DND-41 (cell line): ENCODE results near the gene BICRAL.

Experiments used
- ATAC-seq: fragments of 200-7000 bp; cut with Tn5 transposase; 3 replicates; pipeline ENCODE4 v1.9.1; 2021; ENCODE audit warnings: low read depth; ENCODE audit not compliant: insufficient read depth
- DNase-seq: peaks from one replicate; pipeline ENCODE4 v3.0.0-alpha.2; 2020
- H2AFZ ChIP-seq: 2 replicates; pipeline ENCODE4 v1.6.0; 2012; ENCODE audit warnings: low read depth, low read length
- H3K27ac ChIP-seq: 2 replicates; pipeline ENCODE4 v1.5.1; 2012; ENCODE audit warnings: low read length, inconsistent platforms
- H3K27me3 ChIP-seq: fragments of 200-600 bp; sonication (generic); 2 replicates; pipeline ENCODE4 v1.6.0; 2012; ENCODE audit warnings: low read length, mild to moderate bottlenecking, inconsistent platforms; ENCODE audit not compliant: insufficient read depth, poor library complexity
- H3K36me3 ChIP-seq: 2 replicates; pipeline ENCODE4 v1.5.1; 2012; ENCODE audit warnings: low read length, inconsistent platforms; ENCODE audit not compliant: insufficient read depth
- H3K4me1 ChIP-seq: 2 replicates; pipeline ENCODE4 v1.5.1; 2012; ENCODE audit warnings: mild to moderate bottlenecking, low read length; ENCODE audit not compliant: insufficient read depth
- H3K4me2 ChIP-seq: 2 replicates; pipeline ENCODE4 v1.6.0; 2012; ENCODE audit warnings: mild to moderate bottlenecking, moderate library complexity, low read length, inconsistent platforms; ENCODE audit not compliant: insufficient read depth
- H3K4me3 ChIP-seq, 2 experiments: fragments of 200-600 bp in 1 of 2; shearing (Covaris generic) in 1 of 2; 2 replicates each; pipeline ENCODE4 v1.5.1; 2012 to 2016; ENCODE audit warnings: inconsistent platforms in 2 of 2, low read length in 2 of 2, mild to moderate bottlenecking in 2 of 2, low read depth in 1 of 2, moderate library complexity in 1 of 2
- H3K79me2 ChIP-seq: 2 replicates; pipeline ENCODE4 v1.6.0; 2012; ENCODE audit warnings: low read length, inconsistent platforms; ENCODE audit not compliant: insufficient read depth
- H3K9ac ChIP-seq: 2 replicates; pipeline ENCODE4 v1.6.0; 2012; ENCODE audit warnings: low read depth, mild to moderate bottlenecking, inconsistent platforms, low read length, moderate library complexity
- H3K9me3 ChIP-seq: 2 replicates; pipeline ENCODE4 v1.5.1; 2012; ENCODE audit warnings: low read length, moderate library complexity, mild to moderate bottlenecking, inconsistent platforms; ENCODE audit not compliant: insufficient read depth, severe bottlenecking
- H4K20me1 ChIP-seq: 2 replicates; pipeline ENCODE4 v1.6.0; 2012; ENCODE audit warnings: low read length; ENCODE audit not compliant: insufficient read depth
- CTCF ChIP-seq: IDR thresholded peaks from 2 replicates; pipeline ENCODE4 v1.5.1; 2012; ENCODE audit warnings: borderline replicate concordance, low read length, moderate library complexity, mild to moderate bottlenecking; ENCODE audit not compliant: poor library complexity, severe bottlenecking; ENCODE audit errors: extremely low read depth
- EZH2 ChIP-seq: IDR thresholded peaks from 3 replicates; pipeline ENCODE4 v1.6.1; 2012; ENCODE audit warnings: borderline replicate concordance, low read depth, mild to moderate bottlenecking, moderate library complexity, low read length, inconsistent platforms; ENCODE audit not compliant: severe bottlenecking

The BICRAL gene

GRCh38 chr6:42907336-42907735, 125.5 kb downstream of the BICRAL start:
- H3K9ac ChIP-seq, result no peak overlapping the region
- no peak overlapping the region for H3K4me2 ChIP-seq
- no peak overlapping the region for H3K27ac ChIP-seq
- H3K9me3 ChIP-seq, result no peaks in the 10 kb centered on the region
- TF ChIP-seq EZH2, result no peak
- TF ChIP-seq CTCF, result no peak
- no peak for ATAC-seq
- H3K79me2 ChIP-seq, result no peaks in the 10 kb centered on the region
- no peak for DNase-seq
- H3K4me1 ChIP-seq, result no peaks in the 10 kb centered on the region
- no peaks in the 10 kb centered on the region for H3K36me3 ChIP-seq
- H3K27me3 ChIP-seq, result no peaks in the 10 kb centered on the region
- H2AFZ ChIP-seq, result no peak overlapping the region
- H3K4me3 ChIP-seq, result no peak overlapping the region
- no peaks in the 10 kb centered on the region for H4K20me1 ChIP-seq

GRCh38 chr6:42909835-42910234, 128.0 kb downstream of the BICRAL start:
- no peaks in the 10 kb centered on the region for H3K9me3 ChIP-seq
- no peaks in the 10 kb centered on the region for H3K36me3 ChIP-seq
- TF ChIP-seq CTCF (no peak), EZH2 (no peak)
- H3K9ac ChIP-seq, result no peak overlapping the region
- DNase-seq (no peak), ATAC-seq (no peak)
- no peak overlapping the region for H3K4me2 ChIP-seq
- H3K4me3 ChIP-seq, result no peak overlapping the region
- H4K20me1 ChIP-seq, result no peaks in the 10 kb centered on the region
- H3K4me1 ChIP-seq, result no peaks in the 10 kb centered on the region
- no peaks in the 10 kb centered on the region for H3K79me2 ChIP-seq
- H3K27me3 ChIP-seq, result no peaks in the 10 kb centered on the region
- no peak overlapping the region for H2AFZ ChIP-seq
- no peak overlapping the region for H3K27ac ChIP-seq

GRCh38 chr6:42911171-42912021, 129.5 kb downstream of the BICRAL start:
- no peak for TF ChIP-seq CTCF
- TF ChIP-seq EZH2, result no peak
- Histone ChIP-seq H3K9ac (no peak overlapping the region), H3K4me2 (no peak overlapping the region), H3K36me3 (no peaks in the 10 kb centered on the region), H3K4me1 (0 out of 2 replicates have a peak, but pooled peaks cover 5% of the 10 kb centered on the region), H3K9me3 (no peaks in the 10 kb centered on the region), H3K79me2 (no peaks in the 10 kb centered on the region), H3K4me3 (no peak overlapping the region), H4K20me1 (no peaks in the 10 kb centered on the region), H2AFZ (no peak overlapping the region), H3K27me3 (no peaks in the 10 kb centered on the region), H3K27ac (no peak overlapping the region)
- ATAC-seq, result no peak
- no peak for DNase-seq
